Gastroesophageal sphincter (tissue), 3 donors: ENCODE data around the gene MACC1.

ENCODE experiments used
- EP300 ChIP-seq: sonication (generic); formaldehyde crosslinking; IDR thresholded peaks from one replicate; pipeline ENCODE4 v1.6.1; 2017; ENCODE audit warnings: antibody characterized with exemption, mild to moderate bottlenecking
- TF ChIP-seq, protein P1 (sequence below), 4 experiments: fragments of 200-600 bp in 2 of 4; fragments of 450-650 bp in 2 of 4; sonication (generic) in 1 of 4; IDR thresholded peaks; one replicate each; pipeline ENCODE4 v1.5.1; 2017 to 2019; ENCODE audit warnings: antibody characterized with exemption in 4 of 4, mild to moderate bottlenecking in 2 of 4, moderate library complexity in 2 of 4

DNA sequence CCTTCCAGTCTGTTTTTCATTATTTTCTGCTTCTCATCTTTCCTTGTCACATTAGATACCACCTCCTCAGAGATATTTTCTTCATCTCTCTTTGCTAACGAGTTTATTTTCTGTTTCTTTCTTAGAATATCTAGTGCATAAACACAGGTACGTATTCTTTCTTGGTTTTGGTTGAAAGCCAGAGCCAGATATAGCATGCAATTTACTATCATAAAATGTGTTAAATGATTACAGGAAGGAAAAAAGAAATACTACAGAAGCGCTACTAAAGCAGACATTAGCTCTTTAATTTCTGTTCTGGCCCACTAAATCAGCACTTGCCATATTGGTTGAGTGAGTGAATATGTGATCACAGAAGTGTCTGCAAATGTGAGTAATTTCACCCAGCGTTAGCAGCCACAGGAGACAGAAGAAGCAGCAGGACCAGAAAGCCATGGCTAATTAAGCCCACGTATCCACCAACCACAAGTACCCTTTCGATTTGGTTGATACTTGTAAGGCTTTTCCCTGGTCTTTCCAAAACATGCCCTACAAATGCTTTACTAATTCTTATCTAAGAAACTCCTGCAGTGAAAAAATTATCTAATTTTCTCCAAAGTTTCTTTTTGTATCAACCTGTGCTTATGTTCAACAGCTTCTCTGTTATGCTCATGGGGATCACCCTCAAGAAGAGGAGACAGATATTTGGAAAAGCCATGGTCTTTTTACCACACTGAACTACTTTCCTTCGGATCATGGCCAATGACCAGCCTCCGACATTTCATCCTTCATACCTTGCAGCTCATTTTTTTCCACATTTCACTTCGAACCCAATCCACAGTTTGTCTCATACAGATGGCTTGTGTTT is 23.1 kb upstream of the MACC1 start:
- TF ChIP-seq, protein P1, sequence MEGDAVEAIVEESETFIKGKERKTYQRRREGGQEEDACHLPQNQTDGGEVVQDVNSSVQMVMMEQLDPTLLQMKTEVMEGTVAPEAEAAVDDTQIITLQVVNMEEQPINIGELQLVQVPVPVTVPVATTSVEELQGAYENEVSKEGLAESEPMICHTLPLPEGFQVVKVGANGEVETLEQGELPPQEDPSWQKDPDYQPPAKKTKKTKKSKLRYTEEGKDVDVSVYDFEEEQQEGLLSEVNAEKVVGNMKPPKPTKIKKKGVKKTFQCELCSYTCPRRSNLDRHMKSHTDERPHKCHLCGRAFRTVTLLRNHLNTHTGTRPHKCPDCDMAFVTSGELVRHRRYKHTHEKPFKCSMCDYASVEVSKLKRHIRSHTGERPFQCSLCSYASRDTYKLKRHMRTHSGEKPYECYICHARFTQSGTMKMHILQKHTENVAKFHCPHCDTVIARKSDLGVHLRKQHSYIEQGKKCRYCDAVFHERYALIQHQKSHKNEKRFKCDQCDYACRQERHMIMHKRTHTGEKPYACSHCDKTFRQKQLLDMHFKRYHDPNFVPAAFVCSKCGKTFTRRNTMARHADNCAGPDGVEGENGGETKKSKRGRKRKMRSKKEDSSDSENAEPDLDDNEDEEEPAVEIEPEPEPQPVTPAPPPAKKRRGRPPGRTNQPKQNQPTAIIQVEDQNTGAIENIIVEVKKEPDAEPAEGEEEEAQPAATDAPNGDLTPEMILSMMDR (IDR thresholded peaks at IDR 0.05) = no peak
- no peak for TF ChIP-seq EP300
